K562 (cell line): Measurements from ENCODE around the gene CENPC.

ENCODE experiments used
- BHLHE40 ChIP-seq: IDR thresholded peaks from 2 replicates; pipeline ENCODE4 v1.6.1; 2011; ENCODE audit warnings: low read length, improper control_type of control experiment
- EWSR1 ChIP-seq: fragments of 450-650 bp; IDR thresholded peaks from 2 replicates; pipeline ENCODE4 v1.6.1; 2018; ENCODE audit warnings: borderline replicate concordance, mild to moderate bottlenecking, low read depth, moderate library complexity; ENCODE audit not compliant: partially characterized antibody
- LARP7 ChIP-seq: fragments of 450-650 bp; IDR thresholded peaks from 2 replicates; pipeline ENCODE4 v1.6.1; 2016
- RFX7 ChIP-seq: fragments of 250-450 bp; sonication (Bioruptor Pico); IDR thresholded peaks from 2 replicates; pipeline ENCODE4 v1.5.1; 2021; ENCODE audit warnings: mild to moderate bottlenecking
- SAP30 ChIP-seq: fragments of 200-600 bp; sonication (generic); IDR thresholded peaks from 2 replicates; pipeline ENCODE4 v1.6.1; 2012; ENCODE audit warnings: borderline replicate concordance, low read depth, mild to moderate bottlenecking, moderate library complexity, low read length, control low read depth, inconsistent platforms; ENCODE audit not compliant: insufficient read depth, poor library complexity, severe bottlenecking
- SIN3A ChIP-seq, 2 experiments: fragments of 150-350 bp in 1 of 2; IDR thresholded peaks; 2 replicates each; pipeline ENCODE4 v1.6.1; 2011 to 2016; ENCODE audit warnings: borderline replicate concordance in 2 of 2, low read depth in 2 of 2, low read length in 2 of 2, mild to moderate bottlenecking in 2 of 2, moderate library complexity in 2 of 2; ENCODE audit not compliant: control insufficient read depth in 1 of 2
- SRF ChIP-seq, 2 experiments: fragments of 250-450, 450-650 bp in 1 of 2; sonication (Bioruptor Pico) in 1 of 2; sonication (generic) in 1 of 2; formaldehyde crosslinking; IDR thresholded peaks; 2 replicates each; pipeline versions ENCODE4 v1.5.0 to v1.5.1; 2020 to 2022; ENCODE audit warnings: mild to moderate bottlenecking in 1 of 2, missing genetic modification reagents in 1 of 2
- TCF7L2 ChIP-seq: fragments of 150-350 bp; IDR thresholded peaks from 2 replicates; pipeline ENCODE4 v1.6.1; 2016; ENCODE audit warnings: low read depth, mild to moderate bottlenecking, low read length, moderate library complexity
- TEAD4 ChIP-seq, 2 experiments: sonication (generic) in 1 of 2; formaldehyde crosslinking in 1 of 2; IDR thresholded peaks; 2 replicates each; pipeline versions ENCODE4 v1.6.1 to v1.8.0; 2012 to 2022; ENCODE audit warnings: borderline replicate concordance in 1 of 2, inconsistent platforms in 1 of 2, low read length in 1 of 2, mild to moderate bottlenecking in 1 of 2, missing genetic modification reagents in 1 of 2
- TF ChIP-seq, protein P1 (sequence below): sonication (generic); formaldehyde crosslinking; IDR thresholded peaks from 2 replicates; pipeline ENCODE4 v1.9.0; 2022; ENCODE audit warnings: mild to moderate bottlenecking, missing genetic modification reagents
- TF ChIP-seq, protein P2 (sequence below): fragments of 450-650 bp; IDR thresholded peaks from 2 replicates; pipeline ENCODE4 v1.7.1; 2018; ENCODE audit warnings: mild to moderate bottlenecking, low read depth; ENCODE audit not compliant: partially characterized antibody
- TF ChIP-seq, protein P3 (sequence below): fragments of 450-650 bp; IDR thresholded peaks from 2 replicates; pipeline ENCODE4 v1.6.1; 2017; ENCODE audit warnings: antibody characterized with exemption

DNA sequence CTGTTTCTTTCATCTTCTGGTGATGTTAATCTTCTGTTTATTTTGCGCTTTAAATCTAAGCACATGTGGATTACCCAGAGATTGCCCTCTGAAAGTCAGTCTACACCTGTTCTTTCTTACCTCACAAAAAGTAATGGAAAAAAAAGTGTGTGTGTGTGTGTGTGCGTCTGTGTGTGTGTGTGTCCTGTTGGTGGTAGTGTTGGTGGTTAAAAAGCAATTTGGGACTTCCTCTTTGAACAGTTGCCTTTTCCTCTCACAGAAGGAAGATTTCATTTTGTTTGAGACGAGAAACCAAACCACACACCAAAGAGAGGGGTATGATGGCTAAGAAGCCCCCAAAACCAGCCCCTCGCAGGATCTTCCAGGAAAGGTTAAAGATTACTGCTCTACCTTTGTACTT, 13.2 kb upstream of the CENPC start, which contains the start of gene STAP1:
- TF ChIP-seq EWSR1 (no peak), SAP30 (no peak), SIN3A (IDR thresholded peaks at IDR 0.05; ENCODE audit: borderline replicate concordance in 2 of 2, control insufficient read depth in 1 of 2, low read depth in 2 of 2, low read length in 2 of 2) (no peak), LARP7 (no peak), TEAD4 (IDR thresholded peaks at IDR 0.05; ENCODE audit: low read length) (no peak), TEAD4 (CRISPR knock-in tag; IDR thresholded peaks at IDR 0.05; ENCODE audit: borderline replicate concordance) (no peak), TCF7L2 (no peak), RFX7 (no peak), SRF (CRISPR knock-in tag; IDR thresholded peaks at IDR 0.05) (no peak), BHLHE40 (no peak)
- TF ChIP-seq, protein P1, sequence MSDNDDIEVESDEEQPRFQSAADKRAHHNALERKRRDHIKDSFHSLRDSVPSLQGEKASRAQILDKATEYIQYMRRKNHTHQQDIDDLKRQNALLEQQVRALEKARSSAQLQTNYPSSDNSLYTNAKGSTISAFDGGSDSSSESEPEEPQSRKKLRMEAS (CRISPR knock-in tag), result no peak
- TF ChIP-seq, protein P2, sequence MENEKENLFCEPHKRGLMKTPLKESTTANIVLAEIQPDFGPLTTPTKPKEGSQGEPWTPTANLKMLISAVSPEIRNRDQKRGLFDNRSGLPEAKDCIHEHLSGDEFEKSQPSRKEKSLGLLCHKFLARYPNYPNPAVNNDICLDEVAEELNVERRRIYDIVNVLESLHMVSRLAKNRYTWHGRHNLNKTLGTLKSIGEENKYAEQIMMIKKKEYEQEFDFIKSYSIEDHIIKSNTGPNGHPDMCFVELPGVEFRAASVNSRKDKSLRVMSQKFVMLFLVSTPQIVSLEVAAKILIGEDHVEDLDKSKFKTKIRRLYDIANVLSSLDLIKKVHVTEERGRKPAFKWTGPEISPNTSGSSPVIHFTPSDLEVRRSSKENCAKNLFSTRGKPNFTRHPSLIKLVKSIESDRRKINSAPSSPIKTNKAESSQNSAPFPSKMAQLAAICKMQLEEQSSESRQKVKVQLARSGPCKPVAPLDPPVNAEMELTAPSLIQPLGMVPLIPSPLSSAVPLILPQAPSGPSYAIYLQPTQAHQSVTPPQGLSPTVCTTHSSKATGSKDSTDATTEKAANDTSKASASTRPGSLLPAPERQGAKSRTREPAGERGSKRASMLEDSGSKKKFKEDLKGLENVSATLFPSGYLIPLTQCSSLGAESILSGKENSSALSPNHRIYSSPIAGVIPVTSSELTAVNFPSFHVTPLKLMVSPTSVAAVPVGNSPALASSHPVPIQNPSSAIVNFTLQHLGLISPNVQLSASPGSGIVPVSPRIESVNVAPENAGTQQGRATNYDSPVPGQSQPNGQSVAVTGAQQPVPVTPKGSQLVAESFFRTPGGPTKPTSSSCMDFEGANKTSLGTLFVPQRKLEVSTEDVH, result no peak
- TF ChIP-seq, protein P3, sequence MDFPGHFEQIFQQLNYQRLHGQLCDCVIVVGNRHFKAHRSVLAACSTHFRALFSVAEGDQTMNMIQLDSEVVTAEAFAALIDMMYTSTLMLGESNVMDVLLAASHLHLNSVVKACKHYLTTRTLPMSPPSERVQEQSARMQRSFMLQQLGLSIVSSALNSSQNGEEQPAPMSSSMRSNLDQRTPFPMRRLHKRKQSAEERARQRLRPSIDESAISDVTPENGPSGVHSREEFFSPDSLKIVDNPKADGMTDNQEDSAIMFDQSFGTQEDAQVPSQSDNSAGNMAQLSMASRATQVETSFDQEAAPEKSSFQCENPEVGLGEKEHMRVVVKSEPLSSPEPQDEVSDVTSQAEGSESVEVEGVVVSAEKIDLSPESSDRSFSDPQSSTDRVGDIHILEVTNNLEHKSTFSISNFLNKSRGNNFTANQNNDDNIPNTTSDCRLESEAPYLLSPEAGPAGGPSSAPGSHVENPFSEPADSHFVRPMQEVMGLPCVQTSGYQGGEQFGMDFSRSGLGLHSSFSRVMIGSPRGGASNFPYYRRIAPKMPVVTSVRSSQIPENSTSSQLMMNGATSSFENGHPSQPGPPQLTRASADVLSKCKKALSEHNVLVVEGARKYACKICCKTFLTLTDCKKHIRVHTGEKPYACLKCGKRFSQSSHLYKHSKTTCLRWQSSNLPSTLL, result no peak
